Islet of Langerhans (tissue), 1 donor: Measurements from ENCODE around the gene SRGAP3.

ENCODE experiments used
- FAIRE-seq: peaks from one replicate; lab custom pipeline; 2011; peaks lifted over from hg19 to GRCh38; lab: Jason Lieb, UNC

The SRGAP3 gene

DNA sequence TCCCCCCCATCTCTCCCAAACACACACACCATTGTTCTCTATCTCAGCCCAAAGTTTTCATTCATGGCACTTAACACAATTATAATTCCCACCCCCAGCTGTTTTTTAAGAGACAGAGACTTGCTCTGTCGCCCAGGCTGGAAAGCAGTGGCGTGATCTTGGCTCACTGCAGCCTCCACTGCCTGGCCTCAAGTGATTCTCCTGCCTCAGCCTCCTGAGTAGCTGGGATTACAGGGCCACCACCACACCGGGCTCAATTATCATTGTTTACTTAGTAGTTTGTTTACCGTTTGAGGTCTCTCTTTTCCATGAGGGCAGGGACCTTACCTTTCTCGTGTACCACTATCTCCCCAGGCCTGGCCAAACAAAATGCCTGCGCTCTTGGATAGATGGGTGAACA lies 206.4 kb downstream of the SRGAP3 start:
- no peak for FAIRE-seq

DNA sequence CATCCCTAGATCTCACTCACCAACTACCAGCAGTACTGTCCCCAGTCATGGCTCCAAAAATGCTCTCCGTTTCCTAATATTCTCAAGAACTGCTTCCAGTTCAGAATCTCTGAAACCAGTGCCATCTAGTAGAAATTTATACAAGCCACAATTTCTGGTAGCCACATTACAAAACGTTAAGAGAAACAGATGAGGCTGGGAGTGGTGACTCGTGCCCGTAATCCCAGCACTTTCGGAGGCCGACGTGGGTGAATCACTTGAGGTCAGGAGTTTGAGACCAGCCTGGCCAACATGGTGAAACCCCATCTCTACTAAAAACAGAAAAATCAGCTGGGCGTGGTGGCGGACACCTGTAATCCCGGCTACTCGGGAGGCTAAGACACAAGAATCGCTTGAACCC lies 207.8 kb downstream of the SRGAP3 start:
- FAIRE-seq: no peak

DNA sequence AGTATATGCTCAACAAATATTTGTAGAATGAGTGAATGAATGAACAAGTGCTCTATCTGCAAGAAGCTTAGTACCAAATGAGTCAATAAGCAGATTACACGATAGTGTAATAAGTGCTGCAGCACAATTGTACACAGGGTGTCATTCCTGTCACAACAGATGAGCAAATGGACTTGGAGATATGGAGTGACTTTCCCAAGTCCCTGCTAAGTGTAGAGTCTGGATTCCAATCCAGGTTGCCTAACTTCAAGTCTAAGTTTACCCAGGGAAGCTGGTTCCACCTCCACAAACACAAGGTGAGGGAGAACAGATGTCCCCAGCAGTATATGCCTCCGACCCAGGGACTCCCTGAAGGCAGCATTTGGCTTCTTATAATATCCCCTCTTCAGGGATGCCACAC lies 208.4 kb downstream of the SRGAP3 start:
- no peak for FAIRE-seq

DNA sequence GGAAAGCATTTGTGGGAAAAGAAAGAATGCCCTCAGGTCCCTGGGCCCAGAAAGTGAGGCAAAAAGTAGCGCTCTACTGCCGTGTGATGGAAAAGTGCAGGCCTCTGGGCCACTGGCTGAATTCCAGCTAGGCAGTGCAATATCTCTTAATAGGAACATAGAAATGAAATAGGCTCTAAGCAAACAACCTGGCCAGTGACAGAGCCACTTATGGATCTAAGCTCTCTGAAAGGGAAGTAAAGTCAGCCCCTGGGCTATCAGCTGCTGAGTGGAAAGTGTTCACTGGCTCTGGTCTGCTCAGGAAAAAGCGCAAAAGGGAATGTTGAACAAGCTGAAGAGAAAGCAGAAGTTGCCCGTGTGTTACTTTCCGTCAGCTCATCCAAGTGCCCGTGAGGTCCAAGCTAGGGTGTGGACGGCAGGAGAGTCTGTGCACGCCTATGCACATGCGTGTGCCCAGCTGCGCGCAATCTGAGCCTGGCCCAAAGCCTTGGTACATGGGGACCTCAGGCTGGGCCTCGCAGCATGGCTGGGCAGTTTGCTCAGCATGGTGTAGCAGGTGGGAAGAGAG lies 212.2 kb downstream of the SRGAP3 start:
- FAIRE-seq: no peak

DNA sequence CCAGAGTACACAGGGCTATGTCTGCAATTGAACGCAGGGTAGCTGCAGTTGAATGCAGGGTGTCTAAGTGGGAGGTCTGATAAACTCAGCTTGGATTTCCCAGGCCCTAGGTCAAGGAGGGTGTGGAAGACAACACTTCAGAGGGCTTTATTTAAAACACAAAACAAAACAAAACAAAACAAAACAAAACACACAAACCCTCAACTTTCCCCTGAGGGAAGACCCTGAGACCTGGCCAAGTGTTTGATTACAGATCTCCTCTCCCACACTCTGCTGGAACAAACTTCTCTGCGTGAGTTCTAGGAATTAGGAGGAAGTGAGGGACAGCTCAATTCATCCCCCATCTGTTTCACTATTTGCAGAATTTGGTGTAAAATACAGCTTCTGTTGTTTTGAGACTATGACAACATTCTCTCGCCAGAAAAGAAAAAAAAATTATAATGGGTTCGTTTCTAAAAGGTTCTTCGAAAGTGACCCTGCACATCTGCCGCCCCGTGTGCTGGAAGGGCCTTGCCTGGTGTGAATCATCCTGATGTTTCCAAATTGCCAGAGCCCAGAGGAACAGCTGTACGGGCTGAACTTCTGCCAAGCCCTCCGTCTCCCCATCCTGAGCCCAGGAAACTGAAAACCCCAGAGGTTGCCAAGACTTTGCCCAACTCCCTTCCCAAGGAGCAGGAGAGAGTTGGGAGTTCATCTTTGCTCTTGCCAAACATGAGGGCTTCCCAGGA lies 212.9 kb downstream of the SRGAP3 start:
- no peak for FAIRE-seq

DNA sequence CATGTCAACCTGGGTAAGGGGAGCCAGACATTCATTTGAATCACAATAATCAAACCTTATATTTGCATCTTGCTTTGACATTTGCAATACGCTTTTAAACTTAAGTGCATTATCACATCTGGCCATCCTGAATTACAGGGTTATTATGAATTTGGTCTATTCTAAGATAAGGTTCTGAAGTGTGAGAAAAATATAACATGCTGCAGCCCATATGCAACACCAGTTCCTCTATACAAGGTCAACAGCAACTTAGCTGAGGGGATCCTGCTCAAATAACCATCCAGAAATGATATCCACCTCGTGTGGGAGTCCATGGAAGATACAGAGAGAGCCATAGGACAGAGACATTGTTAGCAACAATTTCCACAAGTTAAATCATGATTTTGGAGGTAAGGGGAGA lies 213.5 kb downstream of the SRGAP3 start:
- FAIRE-seq: no peak

DNA sequence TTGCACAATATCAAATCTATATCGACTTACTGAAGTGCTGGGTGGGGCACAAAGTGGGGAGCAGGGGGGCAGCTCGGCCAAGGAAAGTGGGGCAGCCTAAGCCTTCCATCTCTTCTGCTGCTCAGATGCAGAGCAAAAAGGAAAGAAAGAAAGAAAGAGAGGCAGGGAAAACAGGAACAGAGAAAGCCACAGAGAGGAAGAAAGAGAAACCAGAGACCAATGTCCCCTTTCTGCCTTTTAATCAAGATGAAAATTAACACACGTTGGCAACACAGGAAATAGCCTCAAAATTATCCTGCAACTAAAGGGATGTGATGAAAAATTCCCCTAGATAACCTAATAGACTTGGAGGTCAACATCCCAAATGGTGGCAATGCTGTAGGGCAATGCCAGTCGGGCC lies 214.0 kb downstream of the SRGAP3 start:
- FAIRE-seq: no peak

DNA sequence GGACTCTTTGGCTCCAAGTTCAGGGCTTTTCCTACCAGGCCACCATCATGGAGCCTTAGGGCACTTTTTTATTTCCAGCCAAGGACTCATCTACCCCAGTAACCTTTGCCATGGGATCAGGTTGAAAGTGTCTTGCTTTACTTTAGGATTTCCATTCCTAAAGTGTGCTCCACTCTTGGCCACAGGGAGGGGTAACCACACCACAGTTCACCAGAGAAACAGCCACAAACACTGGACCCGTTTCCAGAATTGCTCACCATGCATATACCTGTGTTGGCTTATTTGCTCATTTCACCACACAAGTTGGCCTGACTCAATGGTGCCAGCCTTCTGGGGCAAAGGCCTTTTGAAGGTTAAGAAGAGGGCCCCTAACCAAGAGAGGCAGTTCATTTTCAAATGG lies 215.6 kb downstream of the SRGAP3 start:
- FAIRE-seq: no peak

DNA sequence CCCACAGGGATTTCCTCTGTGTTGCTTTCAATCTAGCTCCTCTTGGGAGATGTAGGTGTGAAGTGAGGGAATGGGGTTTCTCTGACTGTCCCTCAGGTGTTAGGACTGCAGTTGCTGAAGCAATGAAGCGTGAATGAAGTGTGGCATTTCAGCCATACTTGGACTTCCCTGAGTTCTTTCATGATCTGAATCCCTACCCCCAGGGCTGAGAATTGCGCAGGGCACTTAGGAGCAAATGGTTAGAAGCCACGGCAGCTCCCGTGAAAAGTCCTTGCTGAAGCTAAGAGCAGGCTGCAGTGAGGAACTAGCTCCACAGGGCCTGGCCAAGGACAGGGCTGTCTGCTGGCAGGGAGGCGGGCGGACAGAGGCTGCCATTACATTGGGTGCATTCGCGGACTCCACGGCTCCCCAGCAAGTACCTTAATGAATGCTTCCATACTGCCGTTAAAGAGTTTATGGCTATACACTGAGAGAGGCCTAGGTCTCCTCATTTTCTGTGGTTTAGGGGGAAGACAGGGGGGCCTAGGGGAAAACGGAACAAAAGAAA lies 217.1 kb downstream of the SRGAP3 start:
- FAIRE-seq: no peak

DNA sequence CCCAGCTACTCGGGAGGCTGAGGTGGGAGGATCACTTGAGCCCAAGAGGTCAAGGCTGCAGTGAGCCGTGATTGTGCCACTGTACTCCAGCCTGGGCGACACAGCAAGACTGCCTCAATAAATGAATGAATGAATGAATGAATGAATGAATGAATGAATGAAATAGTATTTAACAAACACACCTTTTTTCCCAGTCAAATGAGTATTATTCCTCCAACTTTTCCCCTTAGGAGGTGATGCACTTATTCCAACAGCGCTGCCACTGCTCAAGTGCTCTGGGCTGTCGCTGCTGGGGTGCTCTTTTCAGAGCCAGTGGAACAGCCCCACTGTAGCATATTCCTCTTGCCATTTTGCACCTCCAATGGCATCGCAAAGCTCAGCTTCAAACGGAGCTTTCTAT lies 219.4 kb downstream of the SRGAP3 start:
- FAIRE-seq: no peak

DNA sequence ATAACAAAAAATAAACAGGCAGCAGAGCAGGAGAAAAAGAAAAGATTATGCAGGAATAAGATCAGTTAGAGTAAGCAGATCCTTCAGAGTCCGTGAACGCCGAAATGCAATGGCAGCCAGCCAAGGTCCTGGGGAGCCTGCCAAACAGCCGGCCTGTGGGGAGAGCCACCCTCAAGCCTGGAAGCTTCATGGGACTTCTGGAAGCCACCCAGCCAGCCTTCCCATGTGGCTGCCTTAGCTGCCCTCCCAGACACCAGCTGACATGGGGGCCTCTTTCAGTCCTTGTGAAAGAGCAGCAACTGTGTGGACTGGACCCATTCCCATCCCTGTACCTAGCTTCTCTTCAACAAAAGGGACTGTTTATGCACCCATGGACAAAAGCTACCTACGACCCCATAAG lies 221.3 kb downstream of the SRGAP3 start:
- FAIRE-seq: no peak

DNA sequence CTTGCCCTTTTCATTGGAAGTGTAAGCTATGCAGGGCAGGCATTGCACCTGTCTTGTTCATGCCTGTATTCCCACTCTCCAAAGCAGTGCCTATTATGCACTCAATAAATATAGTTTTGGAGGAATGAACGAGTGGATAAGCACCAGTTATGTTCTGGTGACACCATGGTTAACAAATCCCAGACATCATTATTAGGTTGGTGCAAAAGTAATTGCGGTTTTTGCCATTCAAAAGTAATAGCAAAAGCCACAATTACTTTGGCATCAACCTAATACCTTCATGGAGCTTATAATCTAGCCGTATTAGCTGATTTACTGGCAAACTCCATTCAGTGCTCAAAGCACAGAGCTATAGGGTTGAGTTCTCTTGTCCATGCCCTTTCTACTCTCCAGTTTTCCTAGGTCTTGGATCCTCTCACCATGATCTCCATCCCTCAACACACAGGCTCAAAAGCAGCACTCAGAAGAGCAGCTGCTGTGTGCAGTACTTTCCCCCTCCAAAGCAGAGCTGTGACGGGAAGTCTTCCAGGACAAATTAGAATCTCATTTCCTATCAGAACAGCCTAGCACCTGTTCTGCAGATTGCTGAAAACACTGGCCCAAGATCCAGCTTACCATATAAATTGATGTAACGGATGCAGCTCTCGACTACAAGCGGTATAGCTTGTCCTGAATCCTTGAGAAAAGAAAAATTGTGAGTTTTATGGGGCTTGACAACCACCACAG lies 223.0 kb downstream of the SRGAP3 start:
- no peak for FAIRE-seq

DNA sequence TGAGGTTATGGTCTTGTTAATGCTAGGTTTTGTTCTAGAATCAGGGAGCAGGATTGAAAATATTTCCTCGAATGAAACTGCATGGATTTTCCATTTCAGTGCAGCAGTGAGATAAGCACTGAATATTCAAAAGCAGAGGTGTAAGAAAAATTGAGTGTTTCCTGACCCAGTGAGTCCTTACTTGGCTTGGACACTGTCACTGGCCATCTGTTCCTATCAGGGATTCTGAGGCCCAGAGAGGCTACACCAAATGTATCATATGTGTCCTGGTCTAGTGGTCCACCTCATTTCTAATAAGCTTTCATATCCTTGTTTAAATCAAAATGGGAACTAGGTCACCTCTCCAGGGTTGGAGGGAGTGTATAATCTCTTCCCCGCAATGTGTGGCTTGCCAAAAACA lies 225.1 kb downstream of the SRGAP3 start:
- FAIRE-seq: no peak

DNA sequence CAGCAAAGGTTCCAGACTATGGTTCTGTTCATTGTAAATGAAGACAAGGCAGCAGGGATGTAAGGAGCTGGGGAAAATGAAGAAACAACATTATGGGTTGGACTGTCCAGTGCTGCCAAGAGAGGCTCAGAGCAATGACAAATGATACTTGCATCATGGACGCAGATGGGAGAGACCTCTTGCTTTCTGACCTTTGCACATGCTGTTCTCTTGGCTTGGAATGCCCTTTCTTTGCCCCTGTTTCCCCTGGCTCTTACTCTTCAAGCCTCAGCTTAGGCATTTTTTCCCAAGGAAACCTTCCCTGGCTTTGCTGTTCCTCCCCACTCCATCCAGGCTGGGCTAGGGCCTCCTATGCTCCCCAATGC lies 226.2 kb downstream of the SRGAP3 start:
- FAIRE-seq: no peak

DNA sequence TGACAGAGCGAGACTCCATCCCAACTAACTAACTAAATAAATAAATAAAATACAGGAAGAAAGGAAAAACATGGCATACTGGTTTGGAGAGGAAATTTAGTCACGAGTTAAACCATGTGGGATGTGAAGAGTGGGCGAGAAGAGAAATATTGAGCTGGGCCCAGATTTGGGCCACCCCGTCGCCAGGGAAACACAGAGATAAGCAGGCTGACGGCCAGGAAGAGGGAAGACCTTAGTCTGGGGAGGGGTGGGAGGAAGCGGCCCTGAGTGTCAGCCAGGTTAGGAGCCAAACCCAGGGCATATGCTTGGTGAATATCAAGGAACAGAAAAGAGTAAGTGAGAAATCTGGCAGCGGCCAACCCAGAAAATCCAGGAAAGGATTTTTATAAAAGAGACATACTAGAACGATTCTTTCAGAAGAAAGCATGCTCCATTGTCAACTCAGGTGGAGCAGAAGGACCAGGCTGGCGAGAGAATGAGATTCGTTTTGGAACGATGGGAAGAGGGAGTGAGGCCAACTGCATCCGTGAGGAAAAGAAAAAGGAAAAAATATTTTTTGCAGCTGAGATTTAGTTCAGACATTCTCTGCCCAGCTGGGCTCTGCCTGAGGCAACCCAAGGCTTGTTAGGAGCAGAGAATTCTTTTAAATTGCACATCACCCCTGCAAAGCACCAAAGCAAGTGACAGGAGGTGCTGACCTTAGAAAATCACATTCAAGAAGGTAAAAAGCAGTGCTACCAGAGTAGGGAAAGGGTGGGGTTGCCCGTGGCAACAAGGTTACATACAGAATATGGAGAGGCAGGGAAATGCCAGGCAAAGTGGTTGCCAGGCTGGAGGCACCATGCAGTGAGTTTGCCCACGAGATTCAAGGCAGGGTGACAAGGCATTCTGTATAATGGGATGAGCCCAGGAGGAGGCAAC lies 226.9 kb downstream of the SRGAP3 start:
- FAIRE-seq: no peak

DNA sequence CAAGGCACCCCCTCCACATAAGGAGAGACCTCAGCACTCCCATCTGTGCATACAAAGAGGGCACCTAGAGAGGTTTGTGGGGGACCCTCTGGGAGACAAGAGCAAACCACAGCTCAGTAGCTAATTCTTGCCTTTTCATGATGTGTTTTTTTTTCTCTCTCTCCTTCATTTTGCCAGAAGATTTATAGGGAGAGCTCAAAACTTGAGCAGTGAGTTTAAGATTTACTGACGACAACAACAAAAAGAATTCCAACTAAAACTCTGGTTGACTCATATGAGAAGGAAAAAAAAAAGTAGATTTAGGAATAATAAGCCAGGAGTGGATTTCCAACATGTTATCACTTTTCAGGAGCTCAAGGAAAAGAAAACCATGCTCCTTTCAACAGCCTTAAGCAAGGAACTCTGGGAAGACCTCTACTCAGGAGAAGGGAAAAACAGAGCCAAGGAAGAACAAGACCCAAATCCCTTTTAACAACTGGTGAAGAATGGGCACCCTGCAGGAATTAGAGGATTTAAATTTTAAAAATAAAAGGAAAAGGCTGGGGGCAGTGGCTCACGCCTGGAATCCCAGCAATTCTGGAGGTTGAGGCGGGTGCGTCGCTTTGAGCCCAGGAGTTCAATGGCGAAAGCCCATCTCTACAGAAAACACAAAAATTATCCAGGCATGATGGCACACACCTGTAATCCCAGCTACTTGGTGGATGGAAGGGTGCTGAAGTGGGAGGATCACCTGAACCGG lies 228.0 kb downstream of the SRGAP3 start:
- FAIRE-seq: no peak

DNA sequence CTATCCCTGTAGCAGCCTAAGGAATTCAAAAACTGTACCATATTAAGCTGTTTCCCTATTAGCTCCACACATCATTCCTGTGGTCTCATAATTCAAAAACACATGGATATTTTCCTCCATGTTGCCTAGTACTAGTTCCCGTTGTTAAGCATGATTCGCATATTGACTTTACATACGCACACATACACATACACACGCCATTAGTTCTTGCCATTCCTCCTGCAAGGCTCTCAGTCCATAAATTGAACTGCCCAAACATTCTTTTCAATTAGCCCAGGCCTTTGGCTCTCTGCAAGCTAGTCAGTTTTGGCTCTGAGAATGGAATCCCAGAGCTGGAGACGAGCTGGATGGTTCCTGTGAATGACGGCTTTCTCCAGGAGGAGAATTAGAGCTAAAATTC lies 229.0 kb downstream of the SRGAP3 start:
- FAIRE-seq: no peak

DNA sequence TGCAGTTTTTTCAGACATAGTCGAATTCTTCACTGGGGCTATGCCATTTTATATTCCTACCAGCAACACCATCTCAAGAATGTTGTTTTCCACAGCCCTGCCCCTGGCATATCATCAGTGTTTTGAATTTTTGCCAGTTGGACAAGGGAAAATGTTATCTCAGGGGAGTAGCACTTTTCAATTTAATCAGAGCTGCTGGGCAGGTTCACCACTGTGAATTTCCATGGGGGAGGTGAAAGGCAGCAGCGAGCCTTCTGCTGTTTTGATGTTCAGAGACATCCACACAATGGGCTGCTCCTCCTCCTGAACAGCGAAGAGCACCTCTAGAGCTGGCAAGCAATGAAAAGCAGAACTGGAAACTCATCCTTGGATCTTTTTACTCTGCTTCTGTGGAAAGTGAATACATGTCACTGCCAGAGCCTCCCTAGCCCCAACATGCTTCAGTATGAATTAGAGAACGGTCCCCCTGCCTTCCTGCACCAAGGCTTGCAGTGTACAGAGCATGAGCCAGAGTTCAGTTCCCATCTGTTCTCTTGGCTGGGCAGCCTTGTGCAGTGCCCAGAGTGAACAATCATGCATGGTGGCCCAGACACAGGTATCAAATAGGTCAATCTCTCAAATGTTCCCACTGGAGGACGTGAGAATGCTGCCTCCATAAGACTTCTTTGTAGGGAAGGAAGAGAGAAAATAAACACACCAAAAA lies 230.0 kb downstream of the SRGAP3 start:
- no peak for FAIRE-seq

DNA sequence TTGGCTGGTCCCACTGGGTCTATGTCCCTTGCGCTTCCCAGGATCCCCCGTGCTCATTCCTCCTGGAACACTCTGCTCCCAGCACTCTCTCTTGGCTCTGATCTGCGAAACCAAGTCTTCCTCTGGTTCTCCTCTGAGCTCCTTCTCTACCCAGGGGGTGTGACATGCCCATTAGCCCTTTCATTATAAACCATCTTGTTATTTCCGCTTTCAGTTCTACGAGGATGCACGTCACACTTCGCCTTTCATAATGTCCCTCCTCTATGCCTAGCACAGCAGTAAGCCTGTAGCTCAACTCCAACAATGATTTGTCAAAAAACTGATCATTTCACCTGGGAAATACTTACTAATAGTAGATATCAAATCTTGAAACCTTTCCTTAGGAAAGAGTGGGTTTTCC lies 234.2 kb downstream of the SRGAP3 start:
- no peak for FAIRE-seq

DNA sequence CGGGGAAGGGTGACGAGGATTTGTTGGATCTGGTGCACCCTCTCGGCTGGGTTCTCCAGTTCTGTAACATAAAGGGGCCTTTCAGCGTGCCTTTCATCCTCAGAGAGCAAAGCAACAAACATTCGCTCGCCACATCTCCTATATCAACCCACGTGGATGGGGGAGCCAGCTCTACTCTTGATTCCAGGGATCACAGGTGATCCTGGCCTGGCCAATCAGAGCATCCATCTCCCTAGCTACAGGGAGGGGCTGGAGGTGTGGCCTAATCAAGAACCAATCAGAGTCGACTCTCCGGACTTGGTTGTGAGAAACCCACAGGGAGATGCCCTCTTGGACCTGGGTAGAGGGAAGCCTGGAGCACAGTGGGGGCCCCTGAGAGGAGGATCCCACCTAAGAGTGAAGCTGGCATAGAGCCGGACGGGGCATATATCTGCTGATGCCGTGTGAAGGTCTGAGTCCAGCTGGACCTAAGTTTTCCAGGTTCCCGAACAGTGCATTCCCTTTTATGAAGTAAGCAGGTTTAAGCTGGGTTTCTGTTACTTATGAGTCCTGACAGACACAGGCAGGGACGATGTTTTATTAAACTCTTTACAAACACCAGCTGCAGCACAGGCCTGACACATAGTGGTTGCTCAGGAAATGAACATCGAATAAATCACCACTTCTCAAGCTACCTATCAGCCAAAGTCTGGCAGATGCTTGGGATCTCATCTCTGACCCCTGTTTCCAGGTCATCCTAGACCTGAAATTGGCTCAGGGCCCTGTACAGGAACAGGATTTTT lies 235.5 kb downstream of the SRGAP3 start:
- no peak for FAIRE-seq
